Stimulated activated CD4-positive, alpha-beta T cell treated with anti-CD3 and anti-CD28 coated beads, Interleukin-4, amount 100 ng/mL, for 1 hour (primary cell): ENCODE results near the gene CMBL.
"Not testable (repeated sequence)": the region's sequence is repeated elsewhere in the genome, so short reads cannot be mapped to it uniquely, and the experiment has no call there.

ENCODE experiments used
- DNase-seq: peaks from one replicate; pipeline ENCODE4 v3.0.0-alpha.2; 2020

The CMBL gene

GRCh38 chr5:10310066-10310779, 2.5 kb upstream of the CMBL start:
- no peak for DNase-seq

DNA sequence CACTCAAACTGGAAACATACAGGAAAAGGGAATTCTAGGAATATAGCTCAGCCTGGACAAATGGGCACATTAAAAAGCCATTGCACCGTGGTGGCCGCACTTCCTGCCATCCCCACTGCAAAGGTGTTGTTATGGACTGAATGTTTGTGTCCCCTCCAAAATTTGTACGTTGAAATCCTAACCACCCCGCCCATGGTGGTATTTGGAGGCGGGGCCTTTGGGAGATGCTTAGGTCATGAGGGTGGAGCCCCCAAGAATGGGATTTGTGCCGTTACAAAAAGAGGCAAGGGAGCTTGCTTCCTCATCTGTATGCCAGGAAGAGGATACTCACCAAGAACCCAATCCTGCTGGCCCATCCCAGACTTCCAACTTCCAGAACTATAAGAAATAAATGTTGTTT, 1.1 kb upstream of the CMBL start:
- DNase-seq: no peak

GRCh38 chr5:10306806-10307205, 896 bp downstream of the CMBL start:
- no peak for DNase-seq

- no peak for DNase-seq
Observed at GRCh38 chr5:10306114-10306513, 1.6 kb downstream of the CMBL start.

DNA sequence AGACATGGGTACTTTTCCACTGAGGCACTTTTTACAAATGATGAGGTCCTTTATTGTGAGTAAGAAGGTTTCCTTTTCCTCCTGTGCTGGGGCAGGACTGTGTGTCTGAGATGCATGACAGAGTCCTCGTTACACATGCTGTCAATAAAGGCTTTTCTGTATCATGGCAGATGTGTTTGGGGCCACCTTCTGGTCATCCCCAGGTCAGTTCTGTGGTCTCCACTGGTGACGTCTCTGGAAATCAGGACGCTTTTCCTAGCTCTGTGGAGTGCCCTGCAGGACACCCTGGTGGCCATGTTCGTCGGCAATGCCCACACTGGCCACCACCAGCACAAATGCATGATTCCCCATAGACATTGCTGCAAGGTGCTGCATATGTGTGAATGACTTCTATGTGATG, 2.8 kb downstream of the CMBL start:
- DNase-seq: no peak

GRCh38 chr5:10303699-10304170, 4.0 kb downstream of the CMBL start:
- DNase-seq: no peak

DNA sequence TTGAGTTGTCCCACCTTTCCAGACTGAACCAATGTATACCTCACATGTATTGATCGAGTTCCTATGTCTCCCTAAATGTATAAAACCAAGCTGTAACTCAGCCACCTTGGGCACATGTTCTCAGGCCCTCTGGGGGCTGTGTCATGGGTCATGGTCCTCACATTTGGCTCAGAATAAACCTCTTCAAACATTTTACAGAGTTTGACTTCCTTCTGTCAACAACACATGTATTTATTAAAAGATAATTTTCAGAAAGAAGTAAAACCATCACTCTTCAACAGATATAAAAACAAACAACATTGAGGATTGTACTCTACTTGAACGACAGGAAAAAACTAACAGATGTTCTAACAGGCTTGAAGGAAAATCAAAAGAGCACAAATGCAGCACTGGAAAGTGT, 4.5 kb downstream of the CMBL start:
- DNase-seq: no peak

GRCh38 chr5:10301842-10302610, 5.7 kb downstream of the CMBL start:
- DNase-seq: no peak

- DNase-seq: no peak
Observed at GRCh38 chr5:10301266-10301665, 6.4 kb downstream of the CMBL start.

GRCh38 chr5:10300246-10300645, 7.5 kb downstream of the CMBL start:
- no peak for DNase-seq

DNA sequence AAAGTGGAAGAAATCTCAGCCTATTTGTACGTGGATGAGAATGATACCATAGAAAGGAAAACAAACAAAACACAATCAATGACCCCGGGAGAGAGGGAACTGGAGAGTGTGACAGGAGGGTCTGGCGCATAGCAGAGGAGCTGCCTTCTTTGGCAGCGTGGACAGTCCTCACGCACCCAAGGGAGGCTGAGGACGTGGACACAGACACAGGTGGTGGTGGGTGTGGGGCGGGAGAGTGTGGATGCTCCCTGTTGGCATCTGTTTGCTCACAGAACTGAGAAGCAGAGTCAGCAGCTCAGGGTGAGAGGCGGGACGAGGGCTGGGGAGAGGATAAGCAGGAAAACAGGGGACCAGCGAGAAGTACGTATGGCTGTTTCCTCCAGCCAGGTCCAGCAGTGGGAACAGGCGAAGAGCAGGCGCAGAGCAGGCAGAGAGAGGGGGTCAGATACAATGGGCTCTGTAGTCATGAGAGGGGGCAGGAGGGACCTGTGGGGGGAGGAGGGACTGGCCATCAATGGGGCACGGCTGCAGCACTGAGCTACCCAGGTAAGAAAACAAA, 10.0 kb downstream of the CMBL start:
- no peak for DNase-seq

- DNase-seq: no peak
Observed at GRCh38 chr5:10295619-10296326, 11.9 kb downstream of the CMBL start.

DNA sequence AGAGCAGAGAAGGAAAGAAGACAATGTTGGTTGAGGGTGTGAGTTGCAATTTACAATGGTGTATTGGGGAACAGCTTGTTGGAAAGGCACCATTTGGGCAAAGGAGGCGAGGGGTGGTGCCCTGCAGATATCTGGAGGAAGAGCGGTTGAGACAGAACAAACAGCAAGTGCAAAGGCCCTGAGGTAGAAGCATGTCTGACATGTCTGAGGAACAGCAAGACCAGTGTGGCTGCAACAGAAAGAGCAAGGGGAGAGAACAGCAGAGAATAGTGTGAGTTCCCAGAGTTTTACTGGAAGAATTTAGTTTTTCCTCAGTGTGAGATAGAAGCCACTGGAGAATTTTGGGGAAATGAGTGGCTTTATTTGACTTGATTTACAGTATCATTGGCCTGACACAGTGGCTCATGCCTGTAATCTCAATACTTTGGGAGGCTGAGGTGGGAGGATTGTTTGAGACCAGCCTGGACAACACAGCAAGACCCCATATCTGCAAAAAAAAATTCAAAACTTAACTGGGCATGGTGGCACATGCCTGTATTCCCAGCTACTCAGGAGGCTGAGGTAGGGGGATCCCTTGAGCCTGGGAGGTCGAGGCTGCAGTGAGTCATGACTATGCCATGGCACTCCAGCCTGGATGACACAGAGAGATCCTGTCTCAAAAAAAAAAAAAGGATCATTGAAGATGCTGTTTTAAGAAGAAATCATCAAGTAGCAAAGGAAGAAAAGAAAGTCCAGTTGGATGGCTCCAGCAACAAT, 13.6 kb downstream of the CMBL start:
- no peak for DNase-seq

- DNase-seq: no peak
Observed at GRCh38 chr5:10291692-10292339, 15.9 kb downstream of the CMBL start.

- DNase-seq: no peak
Observed at GRCh38 chr5:10290438-10290837, 17.3 kb downstream of the CMBL start.

DNA sequence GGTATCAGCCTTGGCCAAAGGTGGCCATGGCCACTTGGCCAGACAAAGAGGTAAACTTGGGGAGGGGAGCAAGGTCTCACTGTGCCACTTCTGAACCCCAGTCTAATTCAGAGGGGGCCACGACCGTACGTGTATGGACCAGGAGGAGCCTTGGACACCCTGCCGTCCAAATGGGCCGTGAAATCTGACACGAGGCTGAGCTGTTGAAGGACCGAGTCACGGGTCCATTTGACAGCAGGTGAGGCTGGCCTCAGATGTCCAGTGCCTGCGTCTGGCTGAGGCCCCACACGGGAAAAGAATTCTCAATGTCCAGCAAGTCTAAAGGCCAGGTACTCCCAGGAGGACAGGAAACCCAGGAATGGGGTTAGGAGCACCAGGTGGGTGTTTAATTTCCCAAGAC, 17.7 kb downstream of the CMBL start:
- DNase-seq: no peak

GRCh38 chr5:10289353-10289752, 18.3 kb downstream of the CMBL start:
- DNase-seq: no peak

DNA sequence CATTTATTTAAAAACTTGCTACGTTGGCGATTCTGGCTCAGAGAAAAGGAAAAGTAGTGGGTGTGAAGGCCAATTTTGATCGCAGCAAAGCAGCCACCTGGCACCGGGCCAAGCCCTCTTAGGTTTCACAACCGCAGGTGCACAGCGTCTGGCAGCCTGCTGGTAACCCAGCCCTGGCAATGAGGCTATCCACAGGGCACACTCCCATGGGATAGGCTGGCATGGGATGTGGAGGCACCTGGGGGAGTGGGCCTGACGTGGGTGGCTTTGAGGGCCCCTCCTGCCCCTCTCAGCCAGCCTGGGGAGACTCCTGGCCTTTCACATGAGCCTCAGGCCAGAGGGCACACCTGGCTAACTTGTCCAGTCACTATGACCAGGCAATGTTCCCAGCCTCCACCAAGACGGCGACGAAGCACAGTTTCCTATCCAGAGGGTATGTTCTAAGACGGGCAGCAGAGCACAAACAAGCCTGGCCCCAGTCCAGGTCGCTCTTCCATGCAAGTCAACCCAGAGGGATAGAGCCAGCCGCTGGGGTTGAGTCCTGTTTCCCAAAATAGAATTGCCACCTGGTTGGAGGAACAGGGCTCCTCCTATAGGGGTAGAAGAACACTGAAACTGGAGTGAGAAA, 19.0 kb downstream of the CMBL start:
- DNase-seq: peak; percentile 34

GRCh38 chr5:10286862-10287227, 20.9 kb downstream of the CMBL start:
- no peak for DNase-seq

GRCh38 chr5:10286162-10286861, 21.4 kb downstream of the CMBL start:
- no peak for DNase-seq

DNA sequence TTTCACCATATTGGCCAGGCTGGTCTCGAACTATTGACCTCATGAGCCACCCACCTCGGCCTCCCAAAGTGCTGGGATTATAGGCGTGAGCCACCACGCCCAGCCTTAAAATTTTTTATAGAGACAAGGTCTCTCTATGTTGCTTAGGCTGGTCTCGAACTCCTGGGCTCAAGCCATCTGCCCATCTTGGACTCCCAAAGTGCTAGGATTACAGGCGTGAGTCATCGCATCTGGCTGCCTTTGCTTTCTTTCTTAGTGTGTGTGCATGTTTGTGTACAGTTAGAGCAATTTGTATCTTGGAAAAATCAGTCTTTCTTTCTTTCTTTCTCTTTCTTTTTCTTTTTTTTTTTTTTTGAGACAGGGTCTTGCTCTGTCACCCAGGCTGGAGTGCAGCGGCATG, 22.3 kb downstream of the CMBL start:
- DNase-seq: not testable (repeated sequence)
